Measurements from ENCODE around the gene ADCY2.

DNA sequence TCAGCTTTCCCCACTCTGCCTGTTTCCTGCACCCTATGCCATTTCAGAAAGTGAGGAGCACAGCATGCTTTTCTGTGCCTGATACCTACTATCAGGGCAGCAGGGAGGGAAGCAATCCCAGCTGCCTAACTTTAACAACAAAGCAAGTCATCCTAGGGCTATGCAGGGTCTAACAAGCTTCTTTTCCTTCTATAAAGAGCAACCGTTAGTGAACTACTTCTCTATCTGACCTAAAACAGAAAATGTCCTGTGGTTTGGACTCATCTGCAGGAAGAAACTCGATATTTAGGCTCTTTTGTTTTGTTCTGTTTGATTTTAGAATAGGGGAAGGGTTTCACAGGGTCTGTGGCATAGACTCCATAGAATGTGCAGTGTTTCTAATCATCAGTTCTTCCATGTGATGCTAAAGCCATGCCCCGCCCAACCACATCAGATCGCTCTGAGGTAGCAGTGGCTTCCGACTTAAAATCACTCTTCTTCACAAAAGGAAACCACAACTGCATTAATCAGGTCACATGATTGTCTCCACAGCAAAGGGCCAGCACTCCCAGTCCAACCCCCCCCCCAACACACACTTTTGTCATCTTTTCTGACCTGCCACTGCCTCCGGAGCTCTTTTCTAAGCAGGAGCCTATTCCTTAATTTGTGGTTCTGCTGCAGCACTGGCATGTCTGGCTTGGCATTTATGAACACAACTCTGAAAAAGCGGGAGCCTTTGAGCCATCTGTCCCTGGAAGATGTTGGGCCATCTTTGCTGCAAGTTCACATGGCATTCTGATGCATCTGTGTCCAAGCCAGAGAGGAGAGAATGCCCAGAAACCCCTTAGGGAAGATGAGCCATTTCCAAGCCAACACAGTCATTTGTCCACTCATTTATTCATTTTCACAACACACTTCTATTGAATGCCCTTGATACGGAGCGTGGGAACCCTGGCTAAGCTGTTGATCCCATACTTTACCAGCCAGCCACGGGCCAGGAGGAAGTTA is 383.4 kb downstream of the ADCY2 start:
- TF ChIP-seq, protein P1, sequence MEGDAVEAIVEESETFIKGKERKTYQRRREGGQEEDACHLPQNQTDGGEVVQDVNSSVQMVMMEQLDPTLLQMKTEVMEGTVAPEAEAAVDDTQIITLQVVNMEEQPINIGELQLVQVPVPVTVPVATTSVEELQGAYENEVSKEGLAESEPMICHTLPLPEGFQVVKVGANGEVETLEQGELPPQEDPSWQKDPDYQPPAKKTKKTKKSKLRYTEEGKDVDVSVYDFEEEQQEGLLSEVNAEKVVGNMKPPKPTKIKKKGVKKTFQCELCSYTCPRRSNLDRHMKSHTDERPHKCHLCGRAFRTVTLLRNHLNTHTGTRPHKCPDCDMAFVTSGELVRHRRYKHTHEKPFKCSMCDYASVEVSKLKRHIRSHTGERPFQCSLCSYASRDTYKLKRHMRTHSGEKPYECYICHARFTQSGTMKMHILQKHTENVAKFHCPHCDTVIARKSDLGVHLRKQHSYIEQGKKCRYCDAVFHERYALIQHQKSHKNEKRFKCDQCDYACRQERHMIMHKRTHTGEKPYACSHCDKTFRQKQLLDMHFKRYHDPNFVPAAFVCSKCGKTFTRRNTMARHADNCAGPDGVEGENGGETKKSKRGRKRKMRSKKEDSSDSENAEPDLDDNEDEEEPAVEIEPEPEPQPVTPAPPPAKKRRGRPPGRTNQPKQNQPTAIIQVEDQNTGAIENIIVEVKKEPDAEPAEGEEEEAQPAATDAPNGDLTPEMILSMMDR (conservative IDR thresholded peaks at IDR 0.05; ENCODE audit: low read depth, low read length), result no peak
- no peak for TF ChIP-seq EZH2 (IDR thresholded peaks at IDR 0.05; ENCODE audit: borderline replicate concordance, low read depth, low read length, poor library complexity, severe bottlenecking)
